WERI-Rb-1 (cell line): ENCODE data around the gene RAB4B.

Experiments
- DNase-seq: peaks from one replicate; pipeline ENCODE4 v3.0.0-alpha.2; 2020
- H3K27ac ChIP-seq: fragments of 250-450 bp; sonication (Bioruptor Pico); 2 replicates; pipeline ENCODE4 v1.5.1; 2020; ENCODE audit warnings: mild to moderate bottlenecking, moderate library complexity
- H3K27me3 ChIP-seq: fragments of 250-450 bp; sonication (Bioruptor Pico); 2 replicates; pipeline ENCODE4 v1.5.1; 2021; ENCODE audit warnings: mild to moderate bottlenecking, low read depth, moderate library complexity; ENCODE audit not compliant: insufficient read depth, severe bottlenecking
- H3K36me3 ChIP-seq: fragments of 250-450 bp; sonication (Bioruptor Pico); 2 replicates; pipeline ENCODE4 v1.5.1; 2020; ENCODE audit warnings: mild to moderate bottlenecking, moderate library complexity
- H3K4me3 ChIP-seq: 2 replicates; pipeline ENCODE4 v1.5.1; 2011; ENCODE audit warnings: low read depth, mild to moderate bottlenecking, control low read depth, low read length
- H3K9me3 ChIP-seq: fragments of 250-450 bp; sonication (Bioruptor Pico); 2 replicates; pipeline ENCODE4 v1.5.1; 2021; ENCODE audit warnings: mild to moderate bottlenecking, moderate library complexity; ENCODE audit not compliant: severe bottlenecking
- CTCF ChIP-seq: IDR thresholded peaks from 2 replicates; pipeline ENCODE4 v1.5.1; 2011; ENCODE audit warnings: low read depth, mild to moderate bottlenecking, control low read depth, inconsistent platforms, low read length

RAB4B gene

GRCh38 chr19:40774916-40775631, 3.0 kb upstream of the RAB4B start, which contains the start of gene MIA:
Gene MIA, plus strand, starts transcription at chr19:40775521. Its CDS starts 22 bp downstream, at chr19:40775543.
- no peak for DNase-seq
- TF ChIP-seq CTCF, result no peak
- H3K27ac ChIP-seq, result no peak within 1 kb of the TSS; the same call in 1 of the 2 replicates

GRCh38 chr19:40775632-40776022, 2.4 kb upstream of the RAB4B start:
- no peak overlapping the region for H3K27ac ChIP-seq
- DNase-seq, result no peak

More at GRCh38 chr19:40774916-40775631, 3.0 kb upstream of the RAB4B start, which contains the start of gene MIA:
- H3K36me3 ChIP-seq, result no peaks in the 10 kb centered on the region; the same call in 1 of the 2 replicates
- no peak within 1 kb of the TSS for H3K4me3 ChIP-seq
- H3K27me3 ChIP-seq, result no peaks in the 10 kb centered on the region
- peaks cover 2% of the 10 kb centered on the region for H3K9me3 ChIP-seq

DNA sequence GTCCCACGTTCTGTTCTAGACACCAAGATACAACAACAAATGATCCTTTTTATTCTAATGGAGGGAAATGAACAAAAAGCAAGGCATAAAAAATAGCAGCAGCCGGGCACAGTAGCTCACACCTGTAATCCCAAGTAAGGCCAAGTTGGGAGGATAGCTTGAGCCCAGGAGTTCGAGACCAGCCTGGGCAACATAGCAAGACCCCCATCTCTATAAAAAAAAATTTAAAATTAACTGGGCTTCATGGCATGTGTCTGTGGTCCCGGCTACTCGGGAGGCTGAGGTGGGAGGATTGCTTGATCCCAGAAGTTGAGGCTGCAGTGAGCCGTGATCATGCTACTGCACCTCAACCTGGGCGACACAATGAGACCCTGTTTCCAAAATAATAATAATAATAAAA, 1.7 kb upstream of the RAB4B start:
- Histone ChIP-seq H3K27ac (no peak overlapping the region; the same call in 1 of the 2 replicates), H3K4me3 (no peak overlapping the region)
- TF ChIP-seq CTCF, result no peak

More at GRCh38 chr19:40775632-40776022, 2.4 kb upstream of the RAB4B start:
- H3K27me3 ChIP-seq, result no peaks in the 10 kb centered on the region
- no peaks in the 10 kb centered on the region; the same call in 1 of the 2 replicates for H3K36me3 ChIP-seq
- peaks cover 2% of the 10 kb centered on the region for H3K9me3 ChIP-seq
- TF ChIP-seq CTCF, result no peak
- no peak overlapping the region for H3K4me3 ChIP-seq

DNA sequence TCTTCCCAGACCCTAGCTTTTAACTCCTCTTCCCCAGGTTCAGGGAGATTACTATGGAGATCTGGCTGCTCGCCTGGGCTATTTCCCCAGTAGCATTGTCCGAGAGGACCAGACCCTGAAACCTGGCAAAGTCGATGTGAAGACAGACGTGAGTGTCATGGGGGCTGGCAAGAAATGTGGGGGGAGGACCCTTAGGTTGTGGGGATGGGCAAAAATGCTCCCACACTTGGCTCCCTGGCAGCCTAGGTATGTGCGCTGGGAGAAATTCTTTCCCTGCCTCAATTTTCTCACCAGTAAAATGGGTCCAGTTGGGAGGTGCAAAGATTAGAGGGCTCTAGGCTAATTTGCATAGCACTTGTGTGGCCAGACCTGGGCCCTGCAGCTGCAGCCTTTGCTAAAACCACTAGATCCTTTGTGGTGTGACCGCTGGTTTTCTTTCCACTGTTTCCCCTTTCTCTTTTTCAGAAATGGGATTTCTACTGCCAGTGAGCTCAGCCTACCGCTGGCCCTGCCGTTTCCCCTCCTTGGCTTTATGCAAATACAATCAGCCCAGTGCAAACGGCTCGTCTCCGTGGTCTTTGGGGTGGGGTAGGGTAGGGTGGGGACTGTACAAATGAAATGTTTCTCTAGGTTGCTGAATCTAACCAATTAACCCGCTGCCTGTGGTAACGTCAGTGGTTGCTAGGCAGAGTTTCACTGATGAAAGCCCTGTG, 959 bp upstream of the RAB4B start:
- Histone ChIP-seq H3K27ac (peak overlapping the region; percentile 98), H3K36me3 (no peaks in the 10 kb centered on the region), H3K27me3 (no peaks in the 10 kb centered on the region), H3K4me3 (peak overlapping the region; percentile 53), H3K9me3 (no peaks in the 10 kb centered on the region)
- peak; percentile 93 for DNase-seq
- no peak for TF ChIP-seq CTCF

More for the DNA sequence above, 1.7 kb upstream of the RAB4B start:
- DNase-seq, result no peak
- H3K27me3 ChIP-seq, result no peaks in the 10 kb centered on the region
- H3K36me3 ChIP-seq, result no peaks in the 10 kb centered on the region
- H3K9me3 ChIP-seq, result no peaks in the 10 kb centered on the region

DNA sequence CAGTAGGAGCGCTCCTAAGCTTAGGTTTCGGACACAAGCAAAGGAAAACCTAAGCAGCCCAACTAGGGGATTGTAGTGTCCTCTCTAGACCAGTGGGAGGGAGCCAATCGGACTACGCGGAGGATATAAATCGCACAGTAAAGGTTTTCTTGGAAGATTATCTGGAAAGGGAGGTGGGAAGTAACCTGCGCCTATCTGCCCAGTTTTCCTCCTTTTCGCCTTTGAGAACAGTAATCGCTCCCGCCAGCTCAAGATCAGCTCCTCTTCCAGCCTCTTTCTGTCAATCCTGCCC, 456 bp upstream of the RAB4B start:
- Histone ChIP-seq H3K27ac (peak overlapping the region; percentile 98), H3K4me3 (peak overlapping the region; percentile 53), H3K36me3 (no peaks in the 10 kb centered on the region), H3K9me3 (no peaks in the 10 kb centered on the region), H3K27me3 (no peaks in the 10 kb centered on the region)
- TF ChIP-seq CTCF, result no peak
- no peak for DNase-seq
